Anterior cingulate cortex (tissue), 58 donors: Measurements from ENCODE around the gene UHRF1.

Experiments
- DNase-seq, 58 donors: peaks; one replicate each; lab custom pipeline; 2025; lab: John Stamatoyannopoulos, UW

Gene UHRF1

GRCh38 chr19:4985551-4985991 is 76.3 kb downstream of the UHRF1 start:
- peak in 2 of 58 donors; percentile 23 to 40 for DNase-seq

GRCh38 chr19:4986056-4986455 is 76.8 kb downstream of the UHRF1 start:
- no peak for DNase-seq

DNA sequence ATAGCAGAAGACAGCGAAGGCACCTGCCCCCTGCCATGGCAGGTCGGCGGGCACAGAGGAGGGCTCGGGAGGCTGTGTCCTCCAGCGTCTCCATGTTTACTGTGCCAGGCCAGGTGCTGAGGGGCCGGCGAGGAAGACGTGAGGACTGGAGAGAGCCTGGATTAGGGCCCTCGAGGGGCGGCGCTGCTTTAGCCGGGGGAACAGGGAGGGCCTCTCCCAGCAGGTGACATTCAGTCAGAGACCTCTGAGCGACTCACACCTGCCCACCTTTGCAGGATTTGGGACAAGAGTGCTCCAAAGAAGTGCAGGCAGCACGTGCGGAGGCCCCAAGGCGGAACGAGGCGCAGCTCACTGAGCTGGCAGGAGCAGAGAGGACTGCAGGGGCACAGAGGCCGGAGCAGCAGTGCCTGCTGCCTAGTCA is 77.2 kb downstream of the UHRF1 start:
- DNase-seq, result no peak

DNA sequence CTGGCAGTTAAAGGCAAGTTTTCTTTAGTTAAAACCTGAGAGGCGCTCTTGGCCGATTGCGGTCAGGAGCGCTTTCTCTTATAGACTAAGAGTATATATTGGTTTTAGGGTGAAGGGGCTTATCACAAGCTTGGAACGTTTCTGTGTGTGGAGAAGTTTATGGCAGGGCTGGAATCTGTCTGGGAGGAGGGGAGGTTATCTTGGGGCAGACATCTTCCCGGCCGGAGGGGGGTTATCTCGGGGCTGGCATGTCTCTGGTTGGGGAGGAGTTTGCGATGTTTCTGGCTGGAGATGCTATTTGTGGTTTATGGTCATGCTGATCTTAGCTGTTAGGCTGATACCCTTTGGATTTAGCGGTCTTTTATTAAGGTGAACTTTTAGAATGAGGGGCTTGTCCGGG is 78.0 kb downstream of the UHRF1 start:
- DNase-seq, result no peak

- no peak for DNase-seq
Measured at GRCh38 chr19:4987692-4988370, 78.5 kb downstream of the UHRF1 start.

GRCh38 chr19:4988770-4989251 is 79.5 kb downstream of the UHRF1 start:
- peak in 13 of 58 donors; percentile 15 to 60 (median 34) for DNase-seq

- DNase-seq, result no peak
Measured at GRCh38 chr19:4990306-4990705, 81.0 kb downstream of the UHRF1 start.

GRCh38 chr19:4991538-4991937 is 82.2 kb downstream of the UHRF1 start:
- no peak for DNase-seq

GRCh38 chr19:4991996-4992698 is 82.8 kb downstream of the UHRF1 start:
- no peak for DNase-seq

- DNase-seq, result no peak
Measured at GRCh38 chr19:4993683-4994082, 84.4 kb downstream of the UHRF1 start.

- no peak for DNase-seq
Measured at GRCh38 chr19:4996701-4997100, 87.4 kb downstream of the UHRF1 start.

- no peak for DNase-seq
Measured at GRCh38 chr19:4997297-4997696, 88.0 kb downstream of the UHRF1 start.

DNA sequence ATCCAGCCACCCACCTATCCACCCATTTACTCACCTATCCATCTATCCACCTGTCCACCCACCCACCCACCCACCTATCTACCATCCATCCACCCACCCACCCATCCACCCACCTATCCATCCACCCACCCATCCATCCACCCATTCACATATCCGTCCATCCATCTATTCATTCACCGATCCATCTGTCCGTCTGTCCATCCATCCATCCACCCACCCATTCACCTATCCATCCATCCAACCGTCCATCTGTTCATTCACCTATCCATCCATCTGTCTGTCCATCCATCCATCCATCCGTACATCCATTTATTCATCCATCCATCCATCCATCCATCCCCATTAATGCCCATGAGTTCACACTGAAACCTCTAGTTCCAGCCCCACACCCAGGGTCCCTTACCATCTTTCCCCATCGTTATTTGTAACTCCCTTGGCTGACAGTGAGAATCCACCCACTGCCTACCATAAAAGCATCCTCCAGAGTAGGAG is 90.9 kb downstream of the UHRF1 start:
- DNase-seq, result no peak

GRCh38 chr19:5001615-5002014 is 92.3 kb downstream of the UHRF1 start:
- peak in 4 of 58 donors; percentile 6 to 21 (median 14) for DNase-seq

- no peak for DNase-seq
Measured at GRCh38 chr19:5002143-5002542, 92.8 kb downstream of the UHRF1 start.

DNA sequence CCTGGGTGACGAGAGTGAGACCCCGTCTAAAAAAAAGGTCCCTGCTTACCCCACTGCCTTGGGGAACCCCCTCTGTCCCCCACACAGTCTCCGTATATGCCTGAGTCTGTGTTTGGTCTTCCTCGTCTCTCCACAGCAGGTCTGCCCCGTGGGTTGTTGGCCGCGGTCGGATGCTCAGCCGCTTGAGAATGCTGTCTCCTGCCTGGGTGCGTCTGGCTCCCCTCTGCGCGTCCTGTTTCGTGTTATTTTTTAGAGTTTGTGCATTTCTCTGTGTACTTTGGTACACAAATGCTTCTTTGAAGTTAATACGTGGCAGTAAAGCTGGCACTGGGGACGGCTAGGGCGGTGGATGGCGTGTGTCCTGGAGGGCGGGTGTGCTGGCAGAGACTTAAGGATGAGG is 94.5 kb downstream of the UHRF1 start:
- DNase-seq, result no peak

GRCh38 chr19:5005096-5005495 is 95.8 kb downstream of the UHRF1 start:
- DNase-seq, result no peak

DNA sequence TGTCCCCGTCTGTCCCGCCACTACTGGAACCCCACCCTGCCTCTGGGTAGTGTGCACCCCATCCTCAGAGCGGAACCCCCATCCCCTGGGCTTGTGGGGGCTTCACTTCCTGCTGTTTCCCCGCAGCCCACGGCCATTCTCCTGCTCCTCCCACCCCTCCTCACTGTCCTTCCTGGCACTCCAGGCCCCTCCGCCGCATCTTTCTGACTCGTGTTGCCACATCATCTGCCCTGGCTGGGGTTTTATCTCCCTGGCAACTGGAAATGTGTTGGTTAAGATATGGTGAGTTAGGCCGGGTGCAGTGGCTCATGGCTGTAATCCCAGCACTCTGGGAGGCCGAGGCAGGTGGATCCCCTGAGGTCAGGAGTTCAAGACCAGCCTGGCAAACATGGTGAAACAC is 96.9 kb downstream of the UHRF1 start:
- no peak for DNase-seq

DNA sequence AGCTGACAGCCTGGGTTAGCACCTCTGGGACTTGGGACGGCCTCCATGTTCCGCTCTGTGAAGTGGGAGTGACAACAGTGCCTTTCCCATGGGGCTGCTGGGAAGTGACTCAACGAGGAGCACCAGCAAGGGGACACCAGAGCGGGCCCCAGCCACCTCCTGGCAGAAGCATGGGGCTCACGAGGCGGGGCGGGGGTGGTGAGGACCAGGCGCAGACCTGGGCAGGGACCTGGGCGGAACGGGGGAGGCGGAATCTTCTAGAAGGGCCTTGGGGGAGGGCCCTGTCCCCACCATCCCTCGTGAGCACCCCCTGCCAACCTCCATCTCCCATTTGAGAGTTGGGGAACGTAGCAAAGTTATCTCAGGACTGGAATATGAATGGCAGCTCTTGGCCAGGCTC is 97.5 kb downstream of the UHRF1 start:
- DNase-seq, result no peak
